Panc1 (cell line): ENCODE results near the gene ADH7. TPM values are rescaled to one million over a fixed set of nuclear protein-coding genes. Genes with fewer than 3 reads are reported as not detected.

ENCODE experiments used
- ATAC-seq: fragments of 200-7000 bp; cut with Tn5 transposase; 2 replicates; pipeline ENCODE4 v1.9.1; 2020; ENCODE audit warnings: mild to moderate bottlenecking, moderate library complexity
- BruUV-seq: library from RNA; stranded (reverse); fragments of 400-500 nt; replicated peaks from 2 replicates; lab custom pipeline; 2021; lab: Mats Ljungman, UMichigan
- CTCF ChIA-PET: fragments of 300-600 bp; sonication (Branson Sonifier 250); formaldehyde crosslinking; loops from one replicate; lab custom pipeline; 2022; ENCODE audit warnings: antibody characterized with exemption; lab: Charles Lee
- POLR2A ChIA-PET: fragments of 300-600 bp; sonication (Branson Sonifier 250); formaldehyde crosslinking; loops from one replicate; lab custom pipeline; 2022; ENCODE audit warnings: antibody characterized with exemption; lab: Charles Lee
- DNase-seq: peaks from one replicate; pipeline ENCODE4 v3.0.0-alpha.2; 2010; ENCODE audit warnings: low read depth, low spot score
- H3K27ac ChIP-seq: 2 replicates; pipeline ENCODE4 v1.5.1; 2011; ENCODE audit warnings: mild to moderate bottlenecking, low read length, inconsistent platforms
- H3K27me3 ChIP-seq: fragments of 200-500 bp; sonication (Bioruptor generic); 2 replicates; pipeline ENCODE4 v1.6.0; 2014; ENCODE audit warnings: low read length, inconsistent platforms; ENCODE audit not compliant: control insufficient read depth, insufficient read depth
- H3K36me3 ChIP-seq: fragments of 200-500 bp; sonication (Bioruptor generic); 2 replicates; pipeline ENCODE4 v1.5.1; 2014; ENCODE audit warnings: inconsistent platforms, mild to moderate bottlenecking, low read length, moderate library complexity; ENCODE audit not compliant: control insufficient read depth, insufficient read depth
- H3K4me1 ChIP-seq: 2 replicates; pipeline ENCODE4 v1.5.1; 2011; ENCODE audit warnings: inconsistent platforms, mild to moderate bottlenecking, low read length, moderate library complexity; ENCODE audit not compliant: control insufficient read depth, insufficient read depth
- H3K4me3 ChIP-seq, 2 experiments: 2 replicates each; pipeline ENCODE4 v1.5.1; 2011 to 2012; ENCODE audit warnings: low read depth in 2 of 2, low read length in 2 of 2, mild to moderate bottlenecking in 2 of 2, inconsistent platforms in 1 of 2, moderate library complexity in 1 of 2
- H3K9me3 ChIP-seq: fragments of 200-500 bp; sonication (Bioruptor generic); 2 replicates; pipeline ENCODE4 v1.5.1; 2014; ENCODE audit warnings: low read depth, mild to moderate bottlenecking, inconsistent platforms, low read length, moderate library complexity; ENCODE audit not compliant: control insufficient read depth, insufficient read depth
- POLR2AphosphoS5 ChIP-seq: IDR thresholded peaks from 2 replicates; pipeline ENCODE4 v1.6.1; 2012; ENCODE audit warnings: mild to moderate bottlenecking, low read depth, low read length, moderate library complexity
- SIN3A ChIP-seq: IDR thresholded peaks from 2 replicates; pipeline ENCODE4 v1.6.1; 2012; ENCODE audit warnings: low read depth, mild to moderate bottlenecking, low read length, moderate library complexity, borderline replicate concordance; ENCODE audit not compliant: insufficient read depth
- TCF7L2 ChIP-seq: IDR thresholded peaks from 2 replicates; pipeline ENCODE4 v1.6.1; 2011; ENCODE audit warnings: mild to moderate bottlenecking, low read depth, low read length, inconsistent platforms
- in situ Hi-C: cut with HindIII; loops from 2 replicates; pipeline ENCODE4 v1.10.0; 2016; ENCODE audit warnings: low sequenced_read_pairs, low pct_unique_long_range_greater_than_20kb
- intact Hi-C: fragments of 100-400 bp; cut with micrococcal nuclease; formaldehyde crosslinking; loops from one replicate; pipeline ENCODE4 v1.10.0; 2022; ENCODE audit not compliant: unreplicated experiment
- total RNA-seq: library from RNA; stranded (reverse); gene quantifications from one replicate; pipeline ENCODE4 v1.2.1, GENCODE V29; 2021; ENCODE audit not compliant: unreplicated experiment
- TF ChIP-seq, protein P1 (sequence below): fragments of 450-650 bp; IDR thresholded peaks from 2 replicates; pipeline ENCODE4 v1.5.1; 2017; ENCODE audit warnings: mild to moderate bottlenecking
- TF ChIP-seq, protein P2 (sequence below), 2 experiments: IDR thresholded peaks; 2 replicates each; pipeline ENCODE4 v1.6.1; 2011 to 2012; ENCODE audit warnings: low read depth in 2 of 2, control low read depth in 1 of 2, low read length in 1 of 2, mild to moderate bottlenecking in 1 of 2, moderate library complexity in 1 of 2; ENCODE audit not compliant: insufficient read depth in 1 of 2

Gene ADH7
- total RNA-seq, 1 experiment from 2014 or later, result not detected

DNA sequence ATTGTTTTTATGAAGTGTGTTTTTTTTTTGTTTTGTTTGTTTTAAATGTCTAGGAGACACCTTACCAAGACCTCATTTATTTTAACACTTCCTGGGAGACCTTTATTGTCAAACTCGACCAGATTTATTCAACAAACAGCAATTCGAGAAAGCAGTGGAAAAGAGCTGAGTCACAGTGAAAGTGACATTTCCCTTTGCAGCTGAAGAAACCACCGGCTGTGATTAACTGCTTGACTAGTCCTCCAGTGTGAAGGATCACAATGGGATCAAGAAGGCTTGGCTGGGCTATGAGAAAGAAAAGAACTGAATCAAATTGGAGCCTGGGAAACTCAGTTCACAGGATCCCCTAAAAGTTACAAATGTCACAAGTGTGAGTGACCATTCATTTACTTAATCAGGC, 11.9 kb upstream of the ADH7 start:
- no peak for ATAC-seq
- DNase-seq, result no peak
- Histone ChIP-seq H3K36me3 (no peaks in the 10 kb centered on the region), H3K9me3 (no peaks in the 10 kb centered on the region), H3K4me1 (no peaks in the 10 kb centered on the region), H3K27ac (no peak overlapping the region), H3K27me3 (no peaks in the 10 kb centered on the region), H3K4me3 (no peak overlapping the region)
- TF ChIP-seq SIN3A (no peak), POLR2AphosphoS5 (no peak), TCF7L2 (no peak)
- TF ChIP-seq, protein P1, sequence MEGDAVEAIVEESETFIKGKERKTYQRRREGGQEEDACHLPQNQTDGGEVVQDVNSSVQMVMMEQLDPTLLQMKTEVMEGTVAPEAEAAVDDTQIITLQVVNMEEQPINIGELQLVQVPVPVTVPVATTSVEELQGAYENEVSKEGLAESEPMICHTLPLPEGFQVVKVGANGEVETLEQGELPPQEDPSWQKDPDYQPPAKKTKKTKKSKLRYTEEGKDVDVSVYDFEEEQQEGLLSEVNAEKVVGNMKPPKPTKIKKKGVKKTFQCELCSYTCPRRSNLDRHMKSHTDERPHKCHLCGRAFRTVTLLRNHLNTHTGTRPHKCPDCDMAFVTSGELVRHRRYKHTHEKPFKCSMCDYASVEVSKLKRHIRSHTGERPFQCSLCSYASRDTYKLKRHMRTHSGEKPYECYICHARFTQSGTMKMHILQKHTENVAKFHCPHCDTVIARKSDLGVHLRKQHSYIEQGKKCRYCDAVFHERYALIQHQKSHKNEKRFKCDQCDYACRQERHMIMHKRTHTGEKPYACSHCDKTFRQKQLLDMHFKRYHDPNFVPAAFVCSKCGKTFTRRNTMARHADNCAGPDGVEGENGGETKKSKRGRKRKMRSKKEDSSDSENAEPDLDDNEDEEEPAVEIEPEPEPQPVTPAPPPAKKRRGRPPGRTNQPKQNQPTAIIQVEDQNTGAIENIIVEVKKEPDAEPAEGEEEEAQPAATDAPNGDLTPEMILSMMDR, result no peak
- ChIA-PET CTCF (no interaction called here), POLR2A (no interaction called here)
- intact Hi-C loops (no loop called here), in situ Hi-C loops (no loop called here)
- BruUV-seq, result no TSS peak

DNA sequence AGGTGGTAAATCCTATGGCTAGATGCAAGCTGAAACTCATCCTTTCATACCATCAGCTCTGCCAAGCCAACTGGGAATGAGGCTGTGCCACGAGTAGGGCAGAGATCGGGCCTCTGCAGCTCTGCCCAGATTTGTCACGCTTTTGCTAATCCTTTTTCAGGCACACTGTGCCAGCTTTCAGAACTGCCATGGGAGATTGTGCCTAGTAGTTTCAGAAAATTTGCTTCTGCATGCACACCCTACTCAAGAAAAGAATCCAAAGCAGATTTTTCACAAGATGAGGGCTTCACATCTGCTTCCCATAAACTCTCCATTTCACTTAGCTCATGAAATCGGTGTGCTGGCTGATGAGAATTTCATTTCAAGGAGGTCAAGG, 3.3 kb upstream of the ADH7 start:
- intact Hi-C loops, result no loop called here
- no peaks in the 10 kb centered on the region for H3K9me3 ChIP-seq
- DNase-seq (no peak), ATAC-seq (no peak)
- POLR2A ChIA-PET, result interaction anchor here (0.7 kb wide), 1 partner anchor 325 kb away, joined by 12 read pairs; no protein-coding TSS in a partner anchor
- no peak overlapping the region for H3K27ac ChIP-seq
- no peaks in the 10 kb centered on the region for H3K4me1 ChIP-seq
- in situ Hi-C loops, result no loop called here
- CTCF ChIA-PET, result no interaction called here
- TF ChIP-seq, protein P1, result no peak
- TF ChIP-seq, protein P2, sequence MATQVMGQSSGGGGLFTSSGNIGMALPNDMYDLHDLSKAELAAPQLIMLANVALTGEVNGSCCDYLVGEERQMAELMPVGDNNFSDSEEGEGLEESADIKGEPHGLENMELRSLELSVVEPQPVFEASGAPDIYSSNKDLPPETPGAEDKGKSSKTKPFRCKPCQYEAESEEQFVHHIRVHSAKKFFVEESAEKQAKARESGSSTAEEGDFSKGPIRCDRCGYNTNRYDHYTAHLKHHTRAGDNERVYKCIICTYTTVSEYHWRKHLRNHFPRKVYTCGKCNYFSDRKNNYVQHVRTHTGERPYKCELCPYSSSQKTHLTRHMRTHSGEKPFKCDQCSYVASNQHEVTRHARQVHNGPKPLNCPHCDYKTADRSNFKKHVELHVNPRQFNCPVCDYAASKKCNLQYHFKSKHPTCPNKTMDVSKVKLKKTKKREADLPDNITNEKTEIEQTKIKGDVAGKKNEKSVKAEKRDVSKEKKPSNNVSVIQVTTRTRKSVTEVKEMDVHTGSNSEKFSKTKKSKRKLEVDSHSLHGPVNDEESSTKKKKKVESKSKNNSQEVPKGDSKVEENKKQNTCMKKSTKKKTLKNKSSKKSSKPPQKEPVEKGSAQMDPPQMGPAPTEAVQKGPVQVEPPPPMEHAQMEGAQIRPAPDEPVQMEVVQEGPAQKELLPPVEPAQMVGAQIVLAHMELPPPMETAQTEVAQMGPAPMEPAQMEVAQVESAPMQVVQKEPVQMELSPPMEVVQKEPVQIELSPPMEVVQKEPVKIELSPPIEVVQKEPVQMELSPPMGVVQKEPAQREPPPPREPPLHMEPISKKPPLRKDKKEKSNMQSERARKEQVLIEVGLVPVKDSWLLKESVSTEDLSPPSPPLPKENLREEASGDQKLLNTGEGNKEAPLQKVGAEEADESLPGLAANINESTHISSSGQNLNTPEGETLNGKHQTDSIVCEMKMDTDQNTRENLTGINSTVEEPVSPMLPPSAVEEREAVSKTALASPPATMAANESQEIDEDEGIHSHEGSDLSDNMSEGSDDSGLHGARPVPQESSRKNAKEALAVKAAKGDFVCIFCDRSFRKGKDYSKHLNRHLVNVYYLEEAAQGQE (IDR thresholded peaks at IDR 0.05; ENCODE audit: insufficient read depth in 1 of 2, low read depth in 2 of 2, low read length in 1 of 2), result no peak
- no peak for TF ChIP-seq SIN3A
- no peak for TF ChIP-seq TCF7L2
- TF ChIP-seq POLR2AphosphoS5, result no peak
- H3K27me3 ChIP-seq, result no peaks in the 10 kb centered on the region
- no TSS peak for BruUV-seq
- no peaks in the 10 kb centered on the region for H3K36me3 ChIP-seq
- no peak overlapping the region for H3K4me3 ChIP-seq
